ENCODE measurements around the gene DISC1. TPM values are rescaled to one million over a fixed set of nuclear protein-coding genes. Genes with fewer than 3 reads are reported as not detected.
A peak's percentile ranks its signal among the peaks of the same experiment; 100 is the strongest.

DISC1 gene
- total RNA-seq, 3 donors from 2014 or later: 12.1 to 18.9 (median 12.4) TPM

GRCh38 chr1:231923491-231924041 lies 297.0 kb downstream of the DISC1 start:
- Histone ChIP-seq H3K9me3 (no peaks in the 10 kb centered on the region), H3K4me1 (no peaks in the 10 kb centered on the region), H3K36me3 (no peaks in the 10 kb centered on the region), H3K27ac (peak overlapping the region; percentile 49 to 73), H3K27me3 (no peaks in the 10 kb centered on the region), H3K4me3 (no peak overlapping the region)
- DNase-seq (ENCODE audit: low spot score in 2 of 2): no peak
- intact Hi-C loops (cut with DNase I; ENCODE audit: low total_unique reads): no loop called here
- TF ChIP-seq, protein P1, sequence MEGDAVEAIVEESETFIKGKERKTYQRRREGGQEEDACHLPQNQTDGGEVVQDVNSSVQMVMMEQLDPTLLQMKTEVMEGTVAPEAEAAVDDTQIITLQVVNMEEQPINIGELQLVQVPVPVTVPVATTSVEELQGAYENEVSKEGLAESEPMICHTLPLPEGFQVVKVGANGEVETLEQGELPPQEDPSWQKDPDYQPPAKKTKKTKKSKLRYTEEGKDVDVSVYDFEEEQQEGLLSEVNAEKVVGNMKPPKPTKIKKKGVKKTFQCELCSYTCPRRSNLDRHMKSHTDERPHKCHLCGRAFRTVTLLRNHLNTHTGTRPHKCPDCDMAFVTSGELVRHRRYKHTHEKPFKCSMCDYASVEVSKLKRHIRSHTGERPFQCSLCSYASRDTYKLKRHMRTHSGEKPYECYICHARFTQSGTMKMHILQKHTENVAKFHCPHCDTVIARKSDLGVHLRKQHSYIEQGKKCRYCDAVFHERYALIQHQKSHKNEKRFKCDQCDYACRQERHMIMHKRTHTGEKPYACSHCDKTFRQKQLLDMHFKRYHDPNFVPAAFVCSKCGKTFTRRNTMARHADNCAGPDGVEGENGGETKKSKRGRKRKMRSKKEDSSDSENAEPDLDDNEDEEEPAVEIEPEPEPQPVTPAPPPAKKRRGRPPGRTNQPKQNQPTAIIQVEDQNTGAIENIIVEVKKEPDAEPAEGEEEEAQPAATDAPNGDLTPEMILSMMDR (IDR thresholded peaks at IDR 0.05): no peak
- TF ChIP-seq POLR2A (IDR thresholded peaks at IDR 0.05) (no peak), POLR2AphosphoS5 (IDR thresholded peaks at IDR 0.05) (no peak)

DNA sequence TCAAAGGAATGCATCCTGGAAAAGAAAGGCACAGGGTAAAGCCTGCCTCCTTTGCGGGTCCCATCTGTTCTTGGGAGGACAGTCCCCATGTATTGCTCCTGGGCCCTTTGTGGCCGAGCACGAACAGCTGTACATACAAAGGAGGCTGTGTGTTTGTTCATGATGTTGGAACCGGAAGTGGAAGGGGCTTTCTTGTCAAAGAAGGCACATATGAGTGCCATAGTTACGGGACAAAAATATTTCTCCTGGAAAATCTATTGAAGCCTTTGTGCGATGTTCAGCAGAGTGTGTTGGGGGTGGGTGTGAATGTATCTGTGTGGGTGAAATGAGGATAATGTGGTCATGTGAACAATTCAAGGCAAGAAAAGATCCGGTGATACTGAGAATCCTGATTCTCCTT lies 297.6 kb downstream of the DISC1 start:
- TF ChIP-seq POLR2AphosphoS5 (IDR thresholded peaks at IDR 0.05): no peak
- TF ChIP-seq, protein P1 (IDR thresholded peaks at IDR 0.05): no peak
- no peak for TF ChIP-seq POLR2A (IDR thresholded peaks at IDR 0.05)
- intact Hi-C loops (cut with DNase I; ENCODE audit: low total_unique reads): no loop called here
- peak overlapping the region; percentile 49 to 73 for H3K27ac ChIP-seq
- no peak for DNase-seq (ENCODE audit: low spot score in 2 of 2)
- no peaks in the 10 kb centered on the region for H3K36me3 ChIP-seq
- no peaks in the 10 kb centered on the region for H3K4me1 ChIP-seq
- H3K9me3 ChIP-seq: no peaks in the 10 kb centered on the region
- H3K4me3 ChIP-seq: no peak overlapping the region
- H3K27me3 ChIP-seq: no peaks in the 10 kb centered on the region

- no peak for TF ChIP-seq POLR2A (IDR thresholded peaks at IDR 0.05)
- TF ChIP-seq POLR2AphosphoS5 (IDR thresholded peaks at IDR 0.05): no peak
- TF ChIP-seq, protein P1 (IDR thresholded peaks at IDR 0.05): no peak
Observed at GRCh38 chr1:231925864-231926263, 299.3 kb downstream of the DISC1 start.

GRCh38 chr1:231926340-231926739 lies 299.8 kb downstream of the DISC1 start:
- no peaks in the 10 kb centered on the region for H3K36me3 ChIP-seq
- DNase-seq (ENCODE audit: low spot score in 2 of 2): no peak
- intact Hi-C loops (cut with DNase I; ENCODE audit: low total_unique reads): no loop called here
- no peak overlapping the region for H3K27ac ChIP-seq
- H3K27me3 ChIP-seq: no peaks in the 10 kb centered on the region
- H3K9me3 ChIP-seq: no peaks in the 10 kb centered on the region
- TF ChIP-seq, protein P1 (IDR thresholded peaks at IDR 0.05): no peak
- TF ChIP-seq POLR2AphosphoS5 (IDR thresholded peaks at IDR 0.05) (no peak), POLR2A (IDR thresholded peaks at IDR 0.05) (no peak)
- no peaks in the 10 kb centered on the region for H3K4me1 ChIP-seq
- H3K4me3 ChIP-seq: no peak overlapping the region

More at GRCh38 chr1:231925864-231926263, 299.3 kb downstream of the DISC1 start:
- no peak for DNase-seq (ENCODE audit: low spot score in 2 of 2)
- H3K4me3 ChIP-seq: no peak overlapping the region
- no peaks in the 10 kb centered on the region for H3K36me3 ChIP-seq
- H3K27me3 ChIP-seq: no peaks in the 10 kb centered on the region
- H3K9me3 ChIP-seq: no peaks in the 10 kb centered on the region
- H3K4me1 ChIP-seq: no peaks in the 10 kb centered on the region
- no peak overlapping the region for H3K27ac ChIP-seq
- intact Hi-C loops (cut with DNase I; ENCODE audit: low total_unique reads): no loop called here

DNA sequence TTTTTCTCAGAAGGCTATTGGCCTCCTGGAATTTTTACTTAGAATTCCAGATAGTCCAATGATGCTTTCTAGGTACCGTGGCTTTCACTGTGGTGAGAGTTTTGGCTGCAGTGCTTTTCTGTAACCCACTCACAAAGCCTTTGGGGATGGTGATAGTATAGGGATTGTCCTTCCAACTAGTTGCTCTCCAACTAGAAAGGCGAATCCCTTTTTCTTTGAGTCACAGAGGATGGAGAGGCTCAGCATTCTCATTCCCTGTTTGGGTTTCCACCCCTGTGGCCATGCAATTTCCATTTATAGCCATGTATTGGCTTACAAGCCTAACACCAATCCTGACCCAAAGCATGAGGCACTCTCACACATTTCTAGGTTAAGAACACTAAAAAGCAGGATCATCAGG lies 300.3 kb downstream of the DISC1 start:
- Histone ChIP-seq H3K27me3 (no peaks in the 10 kb centered on the region), H3K27ac (no peak overlapping the region), H3K36me3 (no peaks in the 10 kb centered on the region), H3K4me3 (no peak overlapping the region), H3K4me1 (no peaks in the 10 kb centered on the region), H3K9me3 (peaks cover 0 to 3% of the 10 kb centered on the region in 2 donors)
- TF ChIP-seq, protein P1 (IDR thresholded peaks at IDR 0.05): no peak
- TF ChIP-seq POLR2AphosphoS5 (IDR thresholded peaks at IDR 0.05): no peak
- TF ChIP-seq POLR2A (IDR thresholded peaks at IDR 0.05): no peak
- DNase-seq (ENCODE audit: low spot score in 2 of 2): no peak
- intact Hi-C loops (cut with DNase I; ENCODE audit: low total_unique reads): no loop called here
